ENCODE results near the gene TNRC18.
"Not testable (repeated sequence)": the region's sequence is repeated elsewhere in the genome, so short reads cannot be mapped to it uniquely, and the experiment has no call there.

TNRC18 gene, protein sequence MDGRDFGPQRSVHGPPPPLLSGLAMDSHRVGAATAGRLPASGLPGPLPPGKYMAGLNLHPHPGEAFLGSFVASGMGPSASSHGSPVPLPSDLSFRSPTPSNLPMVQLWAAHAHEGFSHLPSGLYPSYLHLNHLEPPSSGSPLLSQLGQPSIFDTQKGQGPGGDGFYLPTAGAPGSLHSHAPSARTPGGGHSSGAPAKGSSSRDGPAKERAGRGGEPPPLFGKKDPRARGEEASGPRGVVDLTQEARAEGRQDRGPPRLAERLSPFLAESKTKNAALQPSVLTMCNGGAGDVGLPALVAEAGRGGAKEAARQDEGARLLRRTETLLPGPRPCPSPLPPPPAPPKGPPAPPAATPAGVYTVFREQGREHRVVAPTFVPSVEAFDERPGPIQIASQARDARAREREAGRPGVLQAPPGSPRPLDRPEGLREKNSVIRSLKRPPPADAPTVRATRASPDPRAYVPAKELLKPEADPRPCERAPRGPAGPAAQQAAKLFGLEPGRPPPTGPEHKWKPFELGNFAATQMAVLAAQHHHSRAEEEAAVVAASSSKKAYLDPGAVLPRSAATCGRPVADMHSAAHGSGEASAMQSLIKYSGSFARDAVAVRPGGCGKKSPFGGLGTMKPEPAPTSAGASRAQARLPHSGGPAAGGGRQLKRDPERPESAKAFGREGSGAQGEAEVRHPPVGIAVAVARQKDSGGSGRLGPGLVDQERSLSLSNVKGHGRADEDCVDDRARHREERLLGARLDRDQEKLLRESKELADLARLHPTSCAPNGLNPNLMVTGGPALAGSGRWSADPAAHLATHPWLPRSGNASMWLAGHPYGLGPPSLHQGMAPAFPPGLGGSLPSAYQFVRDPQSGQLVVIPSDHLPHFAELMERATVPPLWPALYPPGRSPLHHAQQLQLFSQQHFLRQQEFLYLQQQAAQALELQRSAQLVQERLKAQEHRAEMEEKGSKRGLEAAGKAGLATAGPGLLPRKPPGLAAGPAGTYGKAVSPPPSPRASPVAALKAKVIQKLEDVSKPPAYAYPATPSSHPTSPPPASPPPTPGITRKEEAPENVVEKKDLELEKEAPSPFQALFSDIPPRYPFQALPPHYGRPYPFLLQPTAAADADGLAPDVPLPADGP (N-terminal part only)
- total RNA-seq, result 101 to 134 (median 104) reads per million in 3 experiments

DNA sequence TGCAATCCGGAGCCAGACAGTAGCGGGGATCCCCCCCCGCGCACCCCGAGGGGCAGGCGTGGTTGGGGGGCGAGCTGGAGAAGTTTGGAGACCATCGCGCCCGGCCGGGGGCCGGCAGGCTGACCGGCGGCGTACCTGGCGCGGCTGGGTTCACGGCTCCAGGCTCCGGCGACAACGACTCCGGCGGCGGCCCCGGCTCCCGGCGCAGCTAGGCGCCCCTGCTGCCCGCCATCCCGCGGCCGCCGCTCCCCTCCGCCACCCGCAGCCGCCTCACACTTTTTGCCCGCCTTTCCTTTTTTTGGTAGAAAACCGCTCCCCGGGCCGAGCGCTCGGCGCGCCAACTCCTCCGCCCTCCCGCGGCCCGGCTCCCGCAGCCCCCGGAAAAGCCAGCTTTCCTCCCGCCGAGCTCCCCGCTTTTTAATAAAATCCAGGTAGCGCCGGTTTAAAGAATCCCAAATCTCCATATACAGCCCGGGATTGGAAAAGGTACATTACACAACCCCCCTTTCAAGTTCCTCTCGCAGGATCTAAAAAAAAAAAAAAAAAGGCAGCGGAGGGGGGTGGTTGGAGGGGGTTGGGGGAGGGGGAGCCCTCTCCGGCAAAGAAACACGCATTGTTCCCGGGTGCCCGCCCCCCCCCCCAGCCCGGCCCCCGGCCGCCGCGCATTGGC lies at the start of gene TNRC18:
Gene TNRC18, minus strand, starts transcription at position 529 of the 670 bp plus-strand sequence. CDS start 2,588 bp downstream, outside the sequence.
- DNase-seq, result no peak

DNA sequence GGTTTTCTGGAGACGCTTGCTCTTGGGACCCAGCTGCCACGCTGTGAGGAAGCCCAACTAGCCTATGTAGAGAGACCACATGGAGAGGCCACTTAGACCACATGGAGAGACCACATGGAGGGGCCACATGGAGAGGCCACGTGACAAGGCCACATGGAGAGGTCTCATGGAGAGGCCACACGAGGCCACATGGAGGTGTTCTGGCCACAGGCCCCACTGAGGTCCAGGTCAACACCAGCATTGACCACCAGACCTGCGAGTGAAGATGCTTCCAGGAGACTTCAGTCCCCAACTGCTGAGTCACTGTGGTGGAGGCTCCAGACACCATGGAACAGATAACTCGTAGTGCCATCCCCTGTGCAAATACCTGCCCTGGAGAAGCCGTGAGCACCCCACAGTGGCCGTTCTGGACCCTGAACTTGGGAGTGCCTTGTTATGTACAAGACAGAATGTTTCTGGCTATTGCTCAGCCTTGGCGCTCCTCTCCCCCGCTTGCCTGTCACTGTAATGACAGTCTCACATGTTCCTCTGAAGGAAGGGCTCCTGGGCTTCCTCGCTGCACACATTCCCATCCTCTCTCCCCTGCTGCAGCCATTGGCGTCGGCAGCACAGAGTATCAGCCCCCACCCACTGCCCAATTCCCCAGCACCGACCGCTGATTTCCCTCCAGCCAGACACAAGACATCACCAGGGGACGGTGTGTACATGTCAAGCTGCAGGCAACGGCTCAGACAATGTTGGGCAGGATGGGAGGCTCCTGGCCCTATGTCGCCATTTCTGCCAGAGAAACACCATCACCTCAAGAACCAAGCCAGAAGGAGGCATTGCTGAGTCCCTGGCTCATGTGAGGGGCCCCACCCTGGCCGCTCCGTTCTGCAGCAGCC lies 49.0 kb upstream of the TNRC18 start:
- no peak for DNase-seq

DNA sequence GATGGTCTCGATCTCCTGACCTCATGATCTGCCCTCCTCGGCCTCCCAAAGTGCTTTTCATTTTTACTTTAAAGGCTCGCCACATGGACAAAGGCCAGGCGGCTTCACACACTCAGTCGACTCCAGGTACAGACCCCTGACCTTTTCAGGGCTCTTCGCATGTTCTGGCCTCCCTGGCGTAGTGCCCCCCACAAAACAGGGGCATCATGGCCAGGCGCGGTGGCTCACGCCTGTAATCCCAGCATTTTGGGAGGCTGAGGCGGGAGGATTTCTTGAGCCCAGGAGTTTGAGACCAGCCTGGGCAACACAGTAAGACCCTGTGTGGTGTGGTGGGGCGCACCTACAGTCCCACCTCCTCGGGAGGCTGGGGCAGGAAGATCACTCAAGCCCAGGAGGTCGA lies 48.0 kb upstream of the TNRC18 start:
- DNase-seq, result not testable (repeated sequence)

DNA sequence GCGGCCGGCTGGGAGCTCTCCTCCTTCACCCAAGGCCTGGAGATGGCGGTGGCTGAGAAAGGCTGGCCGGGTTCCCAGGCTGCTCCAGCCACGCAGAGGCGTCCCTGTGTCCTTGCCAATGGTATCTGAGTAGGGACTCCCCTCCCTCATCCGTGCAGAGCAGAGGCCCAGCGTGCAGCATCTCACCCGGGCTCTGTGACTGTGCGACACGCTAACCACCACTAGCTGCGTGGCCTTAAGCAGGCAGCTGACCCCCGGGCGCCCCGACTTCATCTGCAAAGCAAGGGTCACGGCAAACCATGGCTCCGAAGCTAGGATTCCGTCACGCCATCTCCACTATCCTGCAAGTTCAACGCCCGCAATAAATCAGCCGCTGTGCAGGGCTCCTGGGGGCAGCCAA lies 47.2 kb upstream of the TNRC18 start:
- DNase-seq, result no peak

DNA sequence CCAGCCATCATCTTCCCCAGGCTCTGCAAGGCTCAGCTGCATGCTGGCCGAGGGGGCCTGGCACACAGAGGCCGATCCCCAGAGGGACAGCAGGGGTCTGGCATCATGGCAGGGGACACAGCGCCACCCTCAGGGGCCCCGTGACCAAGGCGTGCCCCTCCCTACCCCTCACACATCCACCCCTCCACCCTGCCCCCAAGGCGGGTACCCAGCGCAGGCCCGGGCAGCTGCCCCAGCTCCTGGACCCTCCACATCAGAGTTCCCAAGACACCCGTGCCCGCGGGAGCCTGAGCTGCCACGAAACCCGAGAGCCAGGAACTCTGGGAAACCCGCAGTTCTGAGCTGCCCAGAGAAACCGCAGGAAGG lies 46.5 kb upstream of the TNRC18 start:
- no peak for DNase-seq

DNA sequence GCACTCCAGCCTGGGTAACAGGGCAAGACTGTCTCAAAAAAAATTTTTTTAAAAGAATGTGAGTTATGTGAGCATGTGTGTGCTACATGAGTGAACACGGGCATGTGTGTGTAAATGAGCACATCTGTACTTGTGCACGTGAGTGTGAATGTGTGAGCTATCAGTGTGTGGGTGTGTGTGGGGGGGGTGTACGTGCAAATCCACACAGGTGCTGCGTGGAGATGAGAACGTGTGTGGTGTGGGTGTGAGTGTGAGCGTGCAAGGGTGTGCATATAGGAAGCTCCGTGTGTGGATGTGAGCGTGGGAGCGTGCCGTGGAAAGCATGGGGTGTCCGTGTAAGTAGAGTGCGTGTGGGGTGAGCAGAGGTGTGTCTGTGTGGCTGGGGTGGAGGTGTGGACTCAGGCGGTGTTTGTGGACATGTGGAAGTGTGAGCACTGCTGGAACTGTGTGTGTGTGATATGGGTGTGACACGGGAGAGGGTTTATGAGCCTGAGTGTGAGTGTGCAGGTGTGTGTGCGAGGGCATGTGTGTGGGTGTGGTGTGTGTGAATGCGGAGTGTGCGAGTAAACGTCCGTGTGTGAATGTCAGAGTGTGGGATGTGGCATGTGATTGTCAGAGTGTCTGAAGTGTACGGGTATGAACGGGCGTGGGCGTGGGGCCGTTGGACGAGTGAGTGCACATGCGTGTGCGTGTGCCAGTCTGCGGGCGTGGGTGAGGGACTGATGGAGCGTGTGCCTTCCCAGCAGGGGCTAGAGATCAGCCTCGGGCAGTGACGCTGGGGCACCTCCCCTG lies 45.9 kb upstream of the TNRC18 start:
- no peak for DNase-seq

DNA sequence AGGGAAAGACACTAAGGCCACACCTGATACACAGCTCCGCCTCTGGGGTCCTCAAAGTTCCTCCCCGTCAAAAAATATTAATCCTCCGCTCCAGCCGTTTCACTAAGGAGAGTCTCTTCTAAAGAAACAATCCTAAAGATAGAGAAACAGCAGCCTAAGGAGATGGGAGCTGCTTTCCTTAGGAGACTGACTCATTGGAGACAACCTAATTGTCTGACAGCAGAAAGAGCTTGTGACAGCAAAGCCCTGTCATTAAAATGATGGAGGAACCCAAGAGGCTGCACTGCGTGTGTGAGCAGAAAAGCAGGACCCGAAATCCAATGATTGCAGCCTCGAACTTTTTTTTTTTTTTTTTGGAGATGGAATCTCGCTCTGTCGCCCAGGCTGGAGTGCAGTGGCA lies 44.0 kb upstream of the TNRC18 start:
- DNase-seq, result no peak

DNA sequence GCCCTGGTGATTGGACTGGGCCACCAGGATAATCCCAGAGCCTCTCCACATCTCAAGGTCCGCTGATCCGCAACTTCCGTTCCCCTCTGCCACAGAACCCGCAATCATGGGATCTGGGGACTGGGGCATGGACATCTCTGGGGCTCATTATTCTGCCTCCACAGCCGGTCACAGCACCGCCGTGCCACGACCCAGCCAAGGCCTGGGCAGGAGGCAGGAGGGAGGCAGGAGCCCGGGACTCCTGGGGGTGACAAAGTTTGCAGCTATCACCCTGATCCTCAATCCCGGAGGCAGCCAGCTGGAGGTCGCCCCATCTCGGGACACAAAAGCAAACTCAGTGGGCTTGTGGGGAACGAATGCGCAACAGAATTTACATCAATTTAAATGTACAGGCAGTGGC lies 42.9 kb upstream of the TNRC18 start:
- no peak for DNase-seq

DNA sequence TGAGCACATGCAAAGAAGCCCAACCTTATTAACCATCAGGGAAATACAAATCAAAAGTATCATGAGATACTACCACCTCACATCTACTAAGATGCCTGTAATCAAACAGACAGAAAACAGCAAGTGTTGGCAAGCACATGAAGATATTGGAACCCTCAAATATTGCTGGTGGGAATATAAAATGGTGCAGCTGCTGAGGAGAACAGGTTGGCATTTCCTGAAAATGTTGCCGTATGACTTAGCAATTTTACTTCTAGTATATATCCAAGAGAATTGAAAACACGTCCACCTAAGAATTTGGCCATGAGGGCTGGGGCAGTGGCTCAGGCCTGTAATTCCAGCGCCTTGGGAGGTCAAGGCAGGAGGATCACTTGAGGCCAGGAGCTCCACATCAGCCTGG lies 39.4 kb upstream of the TNRC18 start:
- DNase-seq, result no peak

DNA sequence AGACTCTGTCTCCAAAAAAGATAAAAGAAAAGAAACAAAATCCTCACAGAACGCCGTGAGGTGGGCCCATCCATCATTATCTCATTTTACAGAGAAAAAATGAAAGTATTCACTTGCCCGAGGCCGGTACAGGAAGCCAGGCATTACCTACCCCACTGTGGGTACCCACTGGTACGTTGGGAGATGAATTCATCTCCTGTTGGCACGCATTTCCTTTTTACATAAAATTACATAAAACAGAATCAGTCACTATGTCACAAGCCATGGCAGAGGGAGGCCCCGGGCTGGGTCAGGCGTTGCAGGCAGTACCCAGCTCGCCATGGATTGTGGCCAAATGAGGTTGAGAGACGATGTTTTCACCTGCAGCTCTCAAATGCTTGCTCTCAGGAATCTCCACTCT lies 38.6 kb upstream of the TNRC18 start:
- DNase-seq, result no peak

DNA sequence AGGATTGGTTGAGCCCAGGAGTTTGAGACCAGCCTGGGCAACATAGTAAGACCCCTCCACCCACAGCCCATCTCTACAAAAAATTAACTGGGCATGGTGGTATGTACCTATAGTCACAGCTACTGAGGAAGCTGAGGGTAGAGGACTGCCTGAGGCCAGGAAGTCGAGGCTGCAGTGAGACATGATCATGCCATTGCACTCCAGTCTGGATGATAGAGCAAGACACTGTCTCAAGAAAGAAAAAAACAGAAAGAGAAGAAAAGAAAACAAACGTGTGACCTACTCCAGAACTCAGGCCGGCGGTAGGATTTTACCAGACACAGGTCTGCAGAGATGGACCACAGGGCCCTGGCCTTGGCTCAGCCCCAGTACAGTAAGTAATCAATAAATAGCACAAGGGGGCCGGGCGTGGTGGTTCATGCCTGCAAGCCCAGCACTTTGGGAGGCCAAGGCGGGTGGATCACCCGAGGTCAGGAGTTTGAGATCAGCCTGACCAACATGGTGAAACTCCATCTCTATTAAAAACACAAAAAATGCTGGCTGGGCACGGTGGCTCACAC lies 35.4 kb upstream of the TNRC18 start:
- no peak for DNase-seq

DNA sequence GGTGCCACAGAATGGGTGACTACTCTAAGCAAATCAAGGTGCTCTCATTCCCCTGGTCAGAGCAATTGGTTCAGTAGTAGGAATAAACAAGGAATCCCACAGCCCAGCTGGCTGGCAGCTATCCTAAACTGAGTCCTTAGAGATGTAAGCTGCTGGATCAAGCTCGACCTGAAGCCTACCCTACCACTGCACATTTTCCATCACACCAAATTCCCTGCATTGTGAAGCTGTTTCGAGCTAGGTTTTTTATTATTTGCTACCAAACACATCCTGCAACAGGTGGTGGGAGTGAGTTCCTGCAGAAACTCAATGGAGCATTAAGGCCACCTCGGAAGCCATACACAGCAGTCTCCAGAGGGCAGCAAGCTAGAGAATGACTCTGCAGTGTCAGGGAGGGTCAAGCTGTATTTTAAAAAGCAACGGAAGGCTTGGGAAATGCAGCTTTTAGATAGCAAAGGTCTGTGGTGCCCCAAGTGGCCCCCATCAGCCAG lies 33.7 kb upstream of the TNRC18 start:
- no peak for DNase-seq

DNA sequence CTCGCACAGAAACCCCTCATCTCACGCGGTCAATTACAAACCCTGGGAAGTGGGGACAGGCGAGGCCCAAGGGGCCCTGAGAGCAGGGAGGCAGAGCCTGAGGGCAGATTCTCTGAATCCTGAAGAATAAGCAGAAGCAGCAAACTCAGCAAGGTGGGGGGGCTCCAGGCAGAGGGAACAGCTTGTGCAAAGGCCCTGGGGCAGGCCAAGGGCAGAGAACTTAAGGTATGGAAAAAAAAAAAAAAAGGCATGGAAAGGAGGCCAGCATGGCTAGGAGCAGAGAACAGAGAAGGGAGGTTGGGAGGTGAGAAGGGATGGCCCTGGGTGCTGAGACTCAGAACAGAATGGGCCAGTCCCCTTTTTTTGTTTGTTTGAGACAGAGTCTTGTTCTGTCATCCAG lies 32.8 kb upstream of the TNRC18 start:
- no peak for DNase-seq

DNA sequence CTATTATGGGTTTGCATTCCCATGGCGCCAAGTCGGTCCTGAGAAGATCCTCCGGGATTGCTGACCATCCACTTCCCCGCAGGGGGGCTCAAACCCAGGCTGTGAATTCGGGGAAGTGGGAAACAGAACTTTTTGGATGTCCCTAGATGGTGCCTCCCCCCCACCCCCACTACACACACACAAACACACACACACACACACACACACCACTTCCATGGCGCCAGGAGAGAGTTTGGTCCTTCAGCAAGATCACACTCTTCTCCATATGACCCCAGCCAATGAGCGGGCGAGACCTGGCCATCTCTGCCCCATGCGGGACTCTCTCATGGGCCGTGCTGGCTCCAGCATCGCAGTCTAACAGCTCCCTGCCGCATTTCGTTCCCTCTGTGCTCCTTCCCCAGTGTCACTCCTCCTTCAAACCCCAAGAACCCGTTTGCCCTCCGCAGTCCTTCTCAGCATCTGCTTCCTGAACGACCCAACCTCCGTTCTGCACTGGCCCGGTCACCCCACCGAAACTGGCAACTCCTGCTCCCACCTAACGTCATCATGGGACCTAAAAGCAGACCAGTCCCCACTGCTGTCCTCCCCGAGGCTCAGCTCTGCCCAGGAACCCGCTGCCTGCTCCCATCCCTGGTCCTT lies 32.1 kb upstream of the TNRC18 start:
- no peak for DNase-seq

DNA sequence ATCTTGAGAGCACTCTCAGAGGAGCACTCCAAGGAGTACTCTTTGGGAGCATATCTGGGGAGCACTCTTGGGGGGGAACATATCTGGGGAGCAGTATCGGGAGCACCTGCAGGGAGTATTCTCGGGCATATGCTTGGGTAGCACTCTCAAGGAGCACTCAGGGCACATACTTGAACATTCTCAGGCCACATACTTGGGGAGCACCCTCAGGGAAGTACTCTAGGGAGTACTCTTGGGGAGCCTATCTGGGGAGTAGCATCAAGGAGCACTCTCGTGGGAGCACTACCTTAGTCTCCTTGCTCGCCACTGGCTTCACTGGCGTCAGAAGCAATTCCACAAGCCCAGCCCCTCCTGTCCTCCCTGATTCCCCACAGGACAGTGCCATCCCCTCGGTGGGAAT lies 31.5 kb upstream of the TNRC18 start:
- no peak for DNase-seq

DNA sequence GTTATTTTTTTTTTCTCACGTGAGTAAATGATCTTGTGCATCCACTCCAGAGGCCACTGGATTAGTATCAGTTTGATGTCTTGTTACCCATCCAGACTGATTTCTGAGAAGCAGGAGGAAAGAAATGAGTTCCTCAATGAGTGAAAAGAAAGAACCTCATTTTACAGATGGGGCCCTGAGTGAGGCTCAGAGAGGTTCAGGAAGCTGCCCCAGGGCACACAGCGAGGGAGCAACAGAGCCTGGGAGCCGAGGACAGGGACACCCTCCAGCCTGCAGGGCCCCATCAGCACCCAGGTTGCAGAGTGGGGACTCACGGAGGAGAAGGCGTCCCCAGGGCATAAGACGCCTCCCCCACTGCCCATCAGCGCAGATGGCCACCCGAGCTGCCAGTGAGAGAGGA lies 30.9 kb upstream of the TNRC18 start:
- no peak for DNase-seq

DNA sequence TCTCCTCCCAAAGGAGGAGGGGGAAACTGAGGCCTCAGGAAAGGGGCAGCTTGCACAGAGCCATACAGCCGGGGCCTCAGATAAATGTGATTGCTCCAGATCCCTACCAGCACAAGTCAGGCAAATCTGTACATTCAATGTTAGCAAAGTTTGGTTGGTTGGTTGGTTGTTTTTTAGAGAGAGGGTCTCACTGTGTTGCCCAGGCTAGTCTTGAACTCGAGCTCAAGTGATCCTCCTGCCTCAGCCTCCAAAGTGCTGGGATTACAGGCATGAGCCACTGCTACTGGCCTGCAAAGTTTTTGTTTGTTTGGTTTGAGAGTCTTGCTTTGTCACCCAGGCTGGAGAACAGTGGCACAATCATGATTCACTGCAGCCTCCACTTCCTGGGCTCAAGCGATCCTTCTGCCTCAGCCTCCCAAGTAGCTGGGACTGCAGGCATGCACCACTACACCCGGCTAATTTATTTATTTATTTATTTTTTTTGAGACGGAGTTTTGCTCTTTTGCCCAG lies 30.0 kb upstream of the TNRC18 start:
- DNase-seq, result no peak

DNA sequence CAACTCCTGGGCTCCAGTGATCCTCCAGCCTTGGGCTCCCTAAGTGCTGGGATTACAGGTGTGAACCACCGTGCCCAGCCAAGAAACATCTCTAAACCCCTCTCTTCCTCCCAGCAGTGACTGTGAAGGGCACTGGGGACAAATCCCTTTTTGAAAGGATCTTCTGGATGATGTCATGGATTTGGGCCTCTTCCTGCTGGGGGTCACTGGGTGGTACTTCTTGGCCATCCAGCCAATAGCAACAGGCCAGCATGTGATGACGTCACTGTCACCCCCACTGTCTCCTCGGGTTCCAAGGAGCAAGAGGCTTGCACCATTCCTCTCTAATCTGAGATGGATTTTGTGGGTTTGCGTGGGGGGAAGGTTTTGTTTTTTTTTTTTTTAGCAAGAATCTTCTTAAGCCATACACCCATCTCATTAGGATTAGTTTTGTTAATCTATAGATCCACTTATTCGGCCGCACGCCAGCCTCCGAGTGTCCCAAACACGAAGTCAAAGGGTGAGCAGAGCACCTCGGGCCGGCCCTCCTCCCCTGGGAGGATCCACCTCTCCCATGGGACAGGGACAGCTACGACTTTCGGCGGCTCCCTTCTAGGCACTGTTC lies 29.4 kb upstream of the TNRC18 start:
- DNase-seq, result no peak

DNA sequence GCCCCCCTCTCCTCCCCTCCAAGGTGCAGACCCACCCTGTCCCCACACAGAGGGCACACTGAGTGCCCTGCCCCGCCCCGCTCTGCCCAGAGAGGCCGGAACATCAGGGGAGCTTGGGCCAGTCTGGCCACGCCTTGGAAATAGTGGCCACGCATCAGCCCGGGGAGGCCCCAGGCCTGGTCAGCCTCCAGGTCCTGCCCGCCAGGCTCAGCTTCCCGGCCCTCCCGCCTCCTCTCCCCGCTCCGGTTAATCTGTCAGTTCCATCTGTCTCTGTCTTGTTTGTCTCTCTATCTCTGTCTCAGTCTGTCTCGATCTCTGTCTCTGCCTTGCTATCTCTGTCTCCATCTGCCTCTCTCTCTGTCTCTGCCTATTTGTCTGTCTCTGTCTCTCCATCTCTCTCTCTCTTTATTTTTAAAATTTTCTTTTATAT lies 28.9 kb upstream of the TNRC18 start:
- DNase-seq, result no peak

Data from central memory CD4-positive, alpha-beta T cell (primary cell).